Measurements from ENCODE around the gene USP54. TPM values are rescaled to one million over a fixed set of nuclear protein-coding genes. Genes with fewer than 3 reads are reported as not detected.

The USP54 gene
- total RNA-seq, 4 donors from 2014 or later: 45.6 to 54.8 (median 46.7) TPM

GRCh38 chr10:73589563-73590126 lies 1.5 kb downstream of the USP54 start:
- Histone ChIP-seq H3K9me3 (no peaks in the 10 kb centered on the region), H3K4me3 (no peak overlapping the region), H3K4me1 (peaks cover 34 to 50% (median 44%) of the 10 kb centered on the region in 4 donors), H3K27ac (replicated peaks in 1 of 4) (peak overlapping the region in 2 of 4 donors; percentile 7 to 11), H3K36me3 (no peaks in the 10 kb centered on the region), H3K27me3 (no peaks in the 10 kb centered on the region)
- WGBS: 84% methylated on average over 3 of the region's 3 CpGs
- intact Hi-C loops (cut with DNase I): loop anchor here (5.0 kb wide), 1 partner anchor 38 kb away; no protein-coding TSS in a partner anchor
- DNase-seq (ENCODE audit: extremely low spot score): no peak
- TF ChIP-seq EP300 (IDR thresholded peaks at IDR 0.05): no peak

- no peak for TF ChIP-seq EP300 (IDR thresholded peaks at IDR 0.05)
- no peak for TF ChIP-seq CTCF (IDR thresholded peaks at IDR 0.05)
- TF ChIP-seq POLR2AphosphoS5 (IDR thresholded peaks at IDR 0.05): no peak
- no peak for TF ChIP-seq POLR2A (IDR thresholded peaks at IDR 0.05; ENCODE audit: low read depth)
- Histone ChIP-seq H3K27me3 (no peaks in the 10 kb centered on the region), H3K4me1 (peaks cover 36 to 56% (median 49%) of the 10 kb centered on the region in 4 donors), H3K9me3 (no peaks in the 10 kb centered on the region), H3K27ac (replicated peaks in 1 of 4) (no peak overlapping the region), H3K36me3 (no peaks in the 10 kb centered on the region), H3K4me3 (no peak overlapping the region)
- no peak for DNase-seq (ENCODE audit: extremely low spot score)
- intact Hi-C loops (cut with DNase I): loop anchor here (5.0 kb wide), 1 partner anchor 39 kb away; no protein-coding TSS in a partner anchor
- WGBS: 96% methylated on average over 1 of the region's 1 CpG
These were observed 2.5 kb downstream of the USP54 start for GRCh38 chr10:73588656-73589055.

GRCh38 chr10:73586583-73586984 lies 4.6 kb downstream of the USP54 start:
- TF ChIP-seq CTCF (IDR thresholded peaks at IDR 0.05): no peak
- TF ChIP-seq POLR2AphosphoS5 (IDR thresholded peaks at IDR 0.05): peak in 1 of 2 donors; percentile 16
- Histone ChIP-seq H3K36me3 (no peaks in the 10 kb centered on the region), H3K4me3 (no peak overlapping the region), H3K9me3 (no peaks in the 10 kb centered on the region), H3K27me3 (no peaks in the 10 kb centered on the region), H3K27ac (replicated peaks in 1 of 4) (peak overlapping the region; percentile 50 to 69 (median 58)), H3K4me1 (peaks cover 29 to 57% (median 50%) of the 10 kb centered on the region in 4 donors)
- WGBS: 32% methylated on average over 1 of the region's 1 CpG
- DNase-seq (ENCODE audit: extremely low spot score): no peak
- intact Hi-C loops (cut with DNase I): loop anchor here (5.0 kb wide), 1 partner anchor 41 kb away; no protein-coding TSS in a partner anchor

GRCh38 chr10:73585327-73585726 lies 5.8 kb downstream of the USP54 start:
- no peaks in the 10 kb centered on the region for H3K9me3 ChIP-seq
- no peak overlapping the region for H3K4me3 ChIP-seq
- no peaks in the 10 kb centered on the region for H3K27me3 ChIP-seq
- intact Hi-C loops (cut with DNase I): loop anchor here (5.0 kb wide), 1 partner anchor 42 kb away; no protein-coding TSS in a partner anchor
- DNase-seq (ENCODE audit: extremely low spot score): no peak
- peak overlapping the region; percentile 50 to 69 (median 58) for H3K27ac ChIP-seq (replicated peaks in 1 of 4)
- no peaks in the 10 kb centered on the region for H3K36me3 ChIP-seq
- 92% methylated on average over 3 of the region's 3 CpGs for WGBS
- TF ChIP-seq CTCF (IDR thresholded peaks at IDR 0.05) (no peak), POLR2A (IDR thresholded peaks at IDR 0.05; ENCODE audit: low read depth) (no peak), POLR2AphosphoS5 (IDR thresholded peaks at IDR 0.05) (no peak), EP300 (IDR thresholded peaks at IDR 0.05) (no peak)
- H3K4me1 ChIP-seq: peaks cover 20 to 62% (median 49%) of the 10 kb centered on the region in 4 donors

GRCh38 chr10:73584737-73585136 lies 6.4 kb downstream of the USP54 start:
- peak overlapping the region; percentile 50 to 69 (median 58) for H3K27ac ChIP-seq (replicated peaks in 1 of 4)
- TF ChIP-seq EP300 (IDR thresholded peaks at IDR 0.05): no peak
- TF ChIP-seq POLR2A (IDR thresholded peaks at IDR 0.05; ENCODE audit: low read depth): no peak
- TF ChIP-seq CTCF (IDR thresholded peaks at IDR 0.05): no peak
- TF ChIP-seq POLR2AphosphoS5 (IDR thresholded peaks at IDR 0.05): peak; percentile 25 to 51
- H3K27me3 ChIP-seq: no peaks in the 10 kb centered on the region
- 83% methylated on average over 2 of the region's 2 CpGs for WGBS
- H3K36me3 ChIP-seq: no peaks in the 10 kb centered on the region
- no peak for DNase-seq (ENCODE audit: extremely low spot score)
- no peaks in the 10 kb centered on the region for H3K9me3 ChIP-seq
- H3K4me3 ChIP-seq: no peak overlapping the region
- peaks cover 20 to 58% (median 49%) of the 10 kb centered on the region in 4 donors for H3K4me1 ChIP-seq
- intact Hi-C loops (cut with DNase I): loop anchor here (5.0 kb wide), 1 partner anchor 43 kb away; no protein-coding TSS in a partner anchor
